ENCODE results near the gene SATB2. TPM values are rescaled to one million over a fixed set of nuclear protein-coding genes. Genes with fewer than 3 reads are reported as not detected.

SATB2 gene
- total RNA-seq (2014; rRNA removed; shearing (Covaris generic)), result 7.9 and 9.3 TPM in 2 replicates

DNA sequence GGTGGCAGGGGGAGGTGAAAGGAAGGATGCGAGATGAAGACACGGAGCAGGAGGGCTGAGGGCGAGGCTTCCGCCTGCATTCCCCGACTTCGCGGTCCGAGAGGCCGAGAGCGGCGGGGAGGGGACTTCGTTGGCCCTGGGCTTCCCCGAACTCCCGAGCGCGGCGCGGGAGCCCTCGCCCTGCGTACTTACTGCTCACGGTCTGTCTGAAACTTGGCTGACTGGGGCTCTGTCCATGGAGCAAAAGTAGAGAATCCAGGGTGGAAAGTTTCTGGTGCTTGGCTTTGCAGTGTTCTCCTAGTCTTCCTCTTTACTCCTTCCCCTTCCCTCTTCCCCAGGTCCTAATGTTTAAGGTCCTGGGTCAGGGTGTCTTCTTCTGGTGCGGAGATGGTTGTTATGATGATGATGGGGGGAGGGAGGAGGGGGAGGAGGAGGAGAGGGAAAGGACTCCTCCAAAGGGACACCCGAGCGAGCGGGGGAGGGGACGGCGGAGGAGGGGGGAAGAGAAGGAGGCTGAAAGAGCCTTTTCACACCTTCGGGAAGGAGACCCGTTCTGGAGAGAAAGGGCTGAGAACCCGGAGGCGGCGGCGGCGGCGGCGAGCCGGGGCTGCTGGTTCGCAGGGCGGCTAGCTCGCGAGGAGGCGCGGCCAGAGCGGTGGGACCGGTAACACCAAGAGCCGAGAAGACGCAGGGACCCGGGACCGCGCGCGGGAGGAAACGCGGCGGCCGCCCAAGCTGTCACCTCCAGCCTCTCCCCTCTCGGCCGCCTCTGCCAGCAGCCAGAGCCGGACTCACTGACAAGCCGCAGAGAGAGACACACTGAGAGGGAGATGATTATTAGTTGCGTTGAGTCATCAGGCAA lies at the start of gene SATB2:
Gene SATB2 (minus strand): TSS at position 793 of the 862 bp plus-strand sequence. CDS start 1,902 bp downstream, outside the sequence.

Data from A375 (cell line).